ENCODE results near the gene LHFPL6. TPM values are rescaled to one million over a fixed set of nuclear protein-coding genes. Genes with fewer than 3 reads are reported as not detected.
A peak's percentile ranks its signal among the peaks of the same experiment; 100 is the strongest.

LHFPL6 gene
- total RNA-seq, 3 donors from 2014 or later: 4.9 to 26.1 (median 8.3) TPM

GRCh38 chr13:39612023-39612637, 9.1 kb upstream of the LHFPL6 start:
- ATAC-seq: peak; percentile 31
- Histone ChIP-seq H3K4me3 (no peak overlapping the region), H3K36me3 (ENCODE audit: low read depth) (no peaks in the 10 kb centered on the region), H3K4me1 (ENCODE audit: low read depth) (no peaks in the 10 kb centered on the region), H3K9me3 (no peaks in the 10 kb centered on the region)
- intact Hi-C loops (cut with DNase I, micrococcal nuclease): loop anchor here (10.0 kb wide), 2 partner anchors 337 to 467 kb away; no protein-coding TSS in a partner anchor
- DNase-seq: peak in 1 of 3 donors; percentile 93
- peak; percentile 66 for TF ChIP-seq CTCF (IDR thresholded peaks at IDR 0.05)

- H3K9me3 ChIP-seq: no peaks in the 10 kb centered on the region
- no peak for ATAC-seq
- TF ChIP-seq CTCF (IDR thresholded peaks at IDR 0.05): no peak
- H3K4me3 ChIP-seq: no peak overlapping the region
- no peak for DNase-seq
- intact Hi-C loops (cut with DNase I, micrococcal nuclease): no loop called here
- no peaks in the 10 kb centered on the region for H3K36me3 ChIP-seq (ENCODE audit: low read depth)
- H3K4me1 ChIP-seq (ENCODE audit: low read depth): no peaks in the 10 kb centered on the region
Measured at GRCh38 chr13:39607876-39608275, 4.9 kb upstream of the LHFPL6 start.

GRCh38 chr13:39605677-39606320, 2.8 kb upstream of the LHFPL6 start:
- Histone ChIP-seq H3K4me1 (ENCODE audit: low read depth) (peaks cover 5% of the 10 kb centered on the region), H3K9me3 (no peaks in the 10 kb centered on the region), H3K36me3 (ENCODE audit: low read depth) (no peaks in the 10 kb centered on the region), H3K4me3 (no peak overlapping the region)
- TF ChIP-seq CTCF (IDR thresholded peaks at IDR 0.05): no peak
- no peak for ATAC-seq
- intact Hi-C loops (cut with DNase I, micrococcal nuclease): no loop called here
- no peak for DNase-seq

DNA sequence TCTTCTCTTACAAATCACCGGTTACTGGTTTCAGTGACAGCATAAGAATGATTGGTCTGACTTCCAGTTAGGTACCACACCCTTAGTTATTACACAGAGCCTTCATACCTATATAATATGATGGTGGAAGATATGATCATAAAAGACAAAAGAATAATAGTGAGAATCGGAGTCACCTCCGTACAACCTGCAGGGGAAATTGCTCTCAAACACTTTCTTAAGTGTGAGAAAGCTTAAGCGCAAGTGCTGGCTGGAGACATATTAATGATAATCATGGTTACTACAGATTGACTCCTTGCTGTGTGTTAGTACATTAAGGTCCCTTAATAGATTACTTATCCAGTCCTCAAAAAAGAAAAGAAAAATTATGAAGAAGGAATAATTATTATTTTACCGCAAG, 1.8 kb upstream of the LHFPL6 start:
- Histone ChIP-seq H3K4me3 (no peak overlapping the region), H3K9me3 (no peaks in the 10 kb centered on the region), H3K4me1 (ENCODE audit: low read depth) (peaks cover 5% of the 10 kb centered on the region), H3K36me3 (ENCODE audit: low read depth) (no peaks in the 10 kb centered on the region)
- ATAC-seq (no peak), DNase-seq (no peak)
- intact Hi-C loops (cut with DNase I, micrococcal nuclease): no loop called here
- TF ChIP-seq CTCF (IDR thresholded peaks at IDR 0.05): no peak

DNA sequence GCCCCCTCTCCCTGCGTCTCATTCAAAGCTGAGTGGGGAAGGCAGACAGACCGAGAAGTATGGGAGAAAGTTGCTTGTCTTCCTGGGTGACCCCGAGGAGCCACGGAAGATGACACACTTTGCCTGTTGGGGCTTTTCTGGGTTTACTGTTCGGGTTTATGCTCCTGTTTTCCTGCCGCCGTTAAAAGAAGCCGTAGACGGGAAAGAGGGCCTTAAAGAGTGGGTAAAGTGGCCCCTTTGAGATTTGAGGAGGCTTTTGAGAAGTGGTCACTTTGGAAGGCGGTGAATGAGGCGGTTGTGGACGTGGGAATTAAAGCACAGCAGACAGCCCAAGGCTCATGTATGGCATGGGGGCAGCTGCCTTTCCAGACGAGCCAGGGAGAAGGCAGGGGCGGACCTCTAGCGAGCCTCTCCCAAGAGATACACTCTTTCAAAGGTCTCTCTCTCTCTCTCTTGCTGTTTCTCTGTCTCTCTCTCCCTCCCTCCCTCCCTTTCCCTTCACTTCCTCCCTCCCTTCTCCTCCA, 493 bp upstream of the LHFPL6 start:
- peak in 2 of 3 donors; percentile 12 to 29 for DNase-seq
- H3K9me3 ChIP-seq: no peaks in the 10 kb centered on the region
- peaks cover 5% of the 10 kb centered on the region for H3K4me1 ChIP-seq (ENCODE audit: low read depth)
- no peak for TF ChIP-seq CTCF (IDR thresholded peaks at IDR 0.05)
- H3K4me3 ChIP-seq: peak overlapping the region; percentile 31
- no peaks in the 10 kb centered on the region for H3K36me3 ChIP-seq (ENCODE audit: low read depth)
- intact Hi-C loops (cut with DNase I, micrococcal nuclease): no loop called here
- peak; percentile 28 for ATAC-seq
